Stimulated activated CD4-positive, alpha-beta T cell treated with anti-CD3 and anti-CD28 coated beads, Interleukin-1b, Interleukin-23, amount 100 ng/mL, for 48 hours (primary cell): ENCODE measurements around the gene RNF212B.
A peak's percentile ranks its signal among the peaks of the same experiment; 100 is the strongest.
"Not testable (repeated sequence)": the region's sequence is repeated elsewhere in the genome, so short reads cannot be mapped to it uniquely, and the experiment has no call there.

Experiments
- DNase-seq: peaks from one replicate; pipeline ENCODE4 v3.0.0-alpha.2; 2020

RNF212B gene

GRCh38 chr14:23243066-23243465 lies 5.3 kb downstream of the RNF212B start:
- no peak for DNase-seq

- no peak for DNase-seq
These were observed 7.5 kb downstream of the RNF212B start for GRCh38 chr14:23245282-23245681.

- DNase-seq = no peak
These were observed 10.9 kb downstream of the RNF212B start for GRCh38 chr14:23248601-23249000.

- no peak for DNase-seq
These were observed 12.1 kb downstream of the RNF212B start for GRCh38 chr14:23249824-23250223.

GRCh38 chr14:23252006-23252405 lies 14.3 kb downstream of the RNF212B start:
- no peak for DNase-seq

GRCh38 chr14:23252420-23253333 lies 14.9 kb downstream of the RNF212B start:
- DNase-seq = no peak

- no peak for DNase-seq
These were observed 20.5 kb downstream of the RNF212B start for GRCh38 chr14:23258256-23258655.

GRCh38 chr14:23259426-23259825 lies 21.7 kb downstream of the RNF212B start:
- DNase-seq = no peak

GRCh38 chr14:23260849-23261248 lies 23.1 kb downstream of the RNF212B start:
- DNase-seq = not testable (repeated sequence)

- no peak for DNase-seq
These were observed 31.5 kb downstream of the RNF212B start for GRCh38 chr14:23269193-23269592.

- no peak for DNase-seq
These were observed 37.7 kb downstream of the RNF212B start for GRCh38 chr14:23275412-23275811.

GRCh38 chr14:23277189-23277588 lies 39.5 kb downstream of the RNF212B start:
- no peak for DNase-seq

GRCh38 chr14:23277928-23278327 lies 40.2 kb downstream of the RNF212B start:
- DNase-seq = not testable (repeated sequence)

- no peak for DNase-seq
These were observed 43.5 kb downstream of the RNF212B start for GRCh38 chr14:23281247-23281646.

- DNase-seq = no peak
These were observed 47.2 kb downstream of the RNF212B start for GRCh38 chr14:23284654-23285529.

GRCh38 chr14:23285530-23286019 lies 47.8 kb downstream of the RNF212B start:
- peak; percentile 5 for DNase-seq

- DNase-seq = peak; percentile 98
These were observed 48.5 kb downstream of the RNF212B start, which contains the start of gene HOMEZ for GRCh38 chr14:23286020-23286901. Gene HOMEZ (minus strand): TSS chr14:23286132. CDS start chr14:23285952, 180 bp downstream.

GRCh38 chr14:23286902-23287479 lies 49.3 kb downstream of the RNF212B start:
- no peak for DNase-seq

GRCh38 chr14:23294734-23295561 lies 57.2 kb downstream of the RNF212B start:
- peak; percentile 37 for DNase-seq

GRCh38 chr14:23296012-23296777 lies 58.5 kb downstream of the RNF212B start:
- no peak for DNase-seq
